NCI-H82 (cell line): ENCODE data around the gene KDM3B.
"Not testable (repeated sequence)": the region's sequence is repeated elsewhere in the genome, so short reads cannot be mapped to it uniquely, and the experiment has no call there.

Experiments
- DNase-seq: peaks from one replicate; lab custom pipeline; 2025; lab: John Stamatoyannopoulos, UW

KDM3B gene

GRCh38 chr5:138466900-138467710 lies 114.6 kb downstream of the KDM3B start:
- DNase-seq: no peak

- DNase-seq: no peak
These were observed 115.2 kb downstream of the KDM3B start for GRCh38 chr5:138467711-138468132.

- DNase-seq: no peak
These were observed 115.9 kb downstream of the KDM3B start for GRCh38 chr5:138468133-138468965.

GRCh38 chr5:138468966-138469539 lies 116.6 kb downstream of the KDM3B start:
- DNase-seq: no peak

GRCh38 chr5:138469540-138470321 lies 117.2 kb downstream of the KDM3B start:
- DNase-seq: no peak

GRCh38 chr5:138470322-138471051 lies 118.0 kb downstream of the KDM3B start:
- DNase-seq: no peak

- no peak for DNase-seq
These were observed 118.5 kb downstream of the KDM3B start for GRCh38 chr5:138471052-138471361.

- DNase-seq: no peak
These were observed 119.9 kb downstream of the KDM3B start for GRCh38 chr5:138472353-138472752.

- not testable (repeated sequence) for DNase-seq
These were observed 120.7 kb downstream of the KDM3B start for GRCh38 chr5:138473151-138473550.

GRCh38 chr5:138476918-138477317 lies 124.4 kb downstream of the KDM3B start:
- no peak for DNase-seq

GRCh38 chr5:138482638-138483037 lies 130.2 kb downstream of the KDM3B start:
- DNase-seq: no peak
